Breast epithelium (tissue), 4 donors: ENCODE measurements around the gene ABHD2. TPM values are rescaled to one million over a fixed set of nuclear protein-coding genes. Genes with fewer than 3 reads are reported as not detected.

ENCODE experiments used
- DNase-seq, 2 donors: peaks; one replicate each; pipeline ENCODE4 v3.0.0-alpha.2; 2019; ENCODE audit warnings: low spot score in 2 of 2
- H3K27ac ChIP-seq, 2 donors: fragments of 200-600 bp; sonication (generic) in 1 of 2; one replicate each; pipeline ENCODE4 v1.5.1; 2016 to 2019; ENCODE audit warnings: mild to moderate bottlenecking in 1 of 2
- H3K27me3 ChIP-seq, 2 donors: fragments of 200-600 bp; sonication (generic) in 1 of 2; one replicate each; pipeline versions ENCODE4 v1.5.1 to v1.6.0; 2017 to 2019; ENCODE audit warnings: control low read depth in 1 of 2, mild to moderate bottlenecking in 1 of 2
- H3K36me3 ChIP-seq: fragments of 200-600 bp; one replicate; pipeline ENCODE4 v1.5.1; 2019
- H3K4me1 ChIP-seq, 2 donors: fragments of 200-600 bp; sonication (generic); one replicate each; pipeline ENCODE4 v1.5.1; 2016 to 2019; ENCODE audit warnings: control low read depth in 1 of 2
- H3K4me3 ChIP-seq, 3 donors: fragments of 200-600 bp; sonication (generic); 1 replicate in 2 of 3; 2 replicates in 1 of 3; pipeline ENCODE4 v1.5.1; 2016 to 2019; ENCODE audit warnings: mild to moderate bottlenecking in 3 of 3, moderate library complexity in 2 of 3
- H3K9me3 ChIP-seq, 2 donors: fragments of 200-600 bp; sonication (generic) in 1 of 2; one replicate each; pipeline ENCODE4 v1.5.1; 2016 to 2019; ENCODE audit warnings: control low read depth in 1 of 2
- POLR2A ChIP-seq: fragments of 450-650 bp; IDR thresholded peaks from one replicate; pipeline ENCODE4 v1.6.1; 2016; ENCODE audit warnings: antibody characterized with exemption, mild to moderate bottlenecking, moderate library complexity
- POLR2AphosphoS5 ChIP-seq, 3 donors: sonication (generic); formaldehyde crosslinking; IDR thresholded peaks; one replicate each; pipeline ENCODE4 v1.6.1; 2017; ENCODE audit warnings: antibody characterized with exemption in 3 of 3
- intact Hi-C: fragments of 100-400 bp; cut with DNase I; formaldehyde crosslinking; loops from one replicate; pipeline ENCODE4 v1.15.1; 2023; ENCODE audit warnings: low total_unique reads
- total RNA-seq, 3 donors: library from RNA; depleted of rRNA; stranded (reverse); fragments of >200 nt; gene quantifications; one replicate each; pipeline ENCODE4 v1.1.0, GENCODE V29; 2016
- TF ChIP-seq, protein P1 (sequence below), 3 donors: fragments of 450-650 bp; IDR thresholded peaks; one replicate each; pipeline ENCODE4 v1.5.1; 2016 to 2017; ENCODE audit warnings: antibody characterized with exemption in 3 of 3, mild to moderate bottlenecking in 3 of 3, moderate library complexity in 3 of 3

The ABHD2 gene
- total RNA-seq, 3 donors from 2014 or later: 76.7 to 91.2 (median 80.3) TPM

DNA sequence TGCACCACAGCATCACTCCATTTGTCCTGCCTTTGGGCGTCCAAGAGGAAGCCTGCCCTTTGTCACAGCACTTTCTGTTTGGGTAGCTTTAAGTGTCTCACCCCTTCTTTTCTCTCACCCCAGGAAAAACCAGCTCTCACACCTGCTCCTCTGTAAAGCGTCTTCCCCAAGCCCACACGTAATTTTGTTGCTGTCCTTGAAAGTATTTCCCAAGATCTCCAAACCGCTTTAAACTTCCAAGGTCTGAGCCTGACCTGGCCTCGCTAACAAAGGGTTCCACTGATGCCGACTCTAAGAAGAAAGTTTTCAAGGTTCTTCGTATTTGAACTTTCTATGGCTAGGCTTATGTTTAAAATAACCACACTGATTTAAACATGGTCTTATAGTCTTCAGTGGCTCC, 5.3 kb downstream of the ABHD2 start:
- no peaks in the 10 kb centered on the region for H3K9me3 ChIP-seq
- TF ChIP-seq POLR2AphosphoS5 (IDR thresholded peaks at IDR 0.05) (no peak), POLR2A (no peak)
- TF ChIP-seq, protein P1, sequence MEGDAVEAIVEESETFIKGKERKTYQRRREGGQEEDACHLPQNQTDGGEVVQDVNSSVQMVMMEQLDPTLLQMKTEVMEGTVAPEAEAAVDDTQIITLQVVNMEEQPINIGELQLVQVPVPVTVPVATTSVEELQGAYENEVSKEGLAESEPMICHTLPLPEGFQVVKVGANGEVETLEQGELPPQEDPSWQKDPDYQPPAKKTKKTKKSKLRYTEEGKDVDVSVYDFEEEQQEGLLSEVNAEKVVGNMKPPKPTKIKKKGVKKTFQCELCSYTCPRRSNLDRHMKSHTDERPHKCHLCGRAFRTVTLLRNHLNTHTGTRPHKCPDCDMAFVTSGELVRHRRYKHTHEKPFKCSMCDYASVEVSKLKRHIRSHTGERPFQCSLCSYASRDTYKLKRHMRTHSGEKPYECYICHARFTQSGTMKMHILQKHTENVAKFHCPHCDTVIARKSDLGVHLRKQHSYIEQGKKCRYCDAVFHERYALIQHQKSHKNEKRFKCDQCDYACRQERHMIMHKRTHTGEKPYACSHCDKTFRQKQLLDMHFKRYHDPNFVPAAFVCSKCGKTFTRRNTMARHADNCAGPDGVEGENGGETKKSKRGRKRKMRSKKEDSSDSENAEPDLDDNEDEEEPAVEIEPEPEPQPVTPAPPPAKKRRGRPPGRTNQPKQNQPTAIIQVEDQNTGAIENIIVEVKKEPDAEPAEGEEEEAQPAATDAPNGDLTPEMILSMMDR (IDR thresholded peaks at IDR 0.05): no peak
- no peak overlapping the region for H3K27ac ChIP-seq
- intact Hi-C loops: no loop called here
- H3K36me3 ChIP-seq: no peaks in the 10 kb centered on the region
- peaks cover 0 to 3% of the 10 kb centered on the region in 2 donors for H3K4me1 ChIP-seq
- no peak for DNase-seq
- no peaks in the 10 kb centered on the region for H3K27me3 ChIP-seq
- H3K4me3 ChIP-seq: no peak overlapping the region

DNA sequence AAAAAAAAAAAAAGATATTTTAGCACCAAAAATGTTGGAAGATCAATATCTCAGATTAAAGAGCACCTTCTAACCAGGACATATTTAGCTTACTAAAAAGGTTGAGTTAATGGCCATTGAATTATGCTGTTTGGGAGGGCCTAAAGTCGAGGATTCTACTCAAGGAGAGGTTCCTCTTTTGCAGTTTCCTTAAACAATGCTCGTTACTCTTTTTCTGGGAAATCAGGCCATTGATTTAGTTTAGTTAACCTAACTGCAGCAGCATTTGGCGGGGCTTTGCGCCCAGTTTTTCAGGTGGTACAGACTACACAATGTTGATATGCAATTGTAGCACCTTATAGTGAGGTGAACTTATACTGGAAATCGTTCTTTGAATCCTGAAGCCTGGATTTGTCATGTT, 6.8 kb downstream of the ABHD2 start:
- no peak for DNase-seq
- intact Hi-C loops: no loop called here
- Histone ChIP-seq H3K4me3 (no peak overlapping the region), H3K27me3 (no peaks in the 10 kb centered on the region), H3K9me3 (no peaks in the 10 kb centered on the region), H3K4me1 (no peaks in the 10 kb centered on the region), H3K27ac (no peak overlapping the region), H3K36me3 (no peaks in the 10 kb centered on the region)
- TF ChIP-seq, protein P1 (IDR thresholded peaks at IDR 0.05): no peak
- no peak for TF ChIP-seq POLR2AphosphoS5 (IDR thresholded peaks at IDR 0.05)
- no peak for TF ChIP-seq POLR2A

DNA sequence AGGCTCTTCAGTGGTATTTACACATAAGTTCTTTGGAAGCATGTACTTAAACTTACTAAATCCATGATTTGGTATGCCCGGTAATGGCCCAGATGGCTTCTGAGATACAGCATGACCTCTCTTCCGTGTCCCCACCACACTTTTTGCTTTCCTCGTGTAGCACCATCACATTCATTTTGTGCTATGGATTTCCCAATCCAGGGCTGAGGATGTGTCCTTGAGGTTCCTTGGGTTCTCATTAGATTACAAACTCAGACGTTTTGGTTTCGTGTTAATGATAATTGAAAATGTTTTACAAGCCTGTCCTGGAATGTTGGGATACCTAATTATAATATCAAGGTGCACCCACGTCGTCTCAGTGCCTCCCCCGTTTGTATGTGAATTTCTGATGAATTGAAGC, 7.3 kb downstream of the ABHD2 start:
- Histone ChIP-seq H3K4me1 (no peaks in the 10 kb centered on the region), H3K27ac (no peak overlapping the region), H3K36me3 (no peaks in the 10 kb centered on the region), H3K27me3 (no peaks in the 10 kb centered on the region), H3K9me3 (no peaks in the 10 kb centered on the region), H3K4me3 (no peak overlapping the region)
- no peak for DNase-seq
- TF ChIP-seq, protein P1 (IDR thresholded peaks at IDR 0.05): no peak
- TF ChIP-seq POLR2AphosphoS5 (IDR thresholded peaks at IDR 0.05) (no peak), POLR2A (no peak)
- intact Hi-C loops: no loop called here

DNA sequence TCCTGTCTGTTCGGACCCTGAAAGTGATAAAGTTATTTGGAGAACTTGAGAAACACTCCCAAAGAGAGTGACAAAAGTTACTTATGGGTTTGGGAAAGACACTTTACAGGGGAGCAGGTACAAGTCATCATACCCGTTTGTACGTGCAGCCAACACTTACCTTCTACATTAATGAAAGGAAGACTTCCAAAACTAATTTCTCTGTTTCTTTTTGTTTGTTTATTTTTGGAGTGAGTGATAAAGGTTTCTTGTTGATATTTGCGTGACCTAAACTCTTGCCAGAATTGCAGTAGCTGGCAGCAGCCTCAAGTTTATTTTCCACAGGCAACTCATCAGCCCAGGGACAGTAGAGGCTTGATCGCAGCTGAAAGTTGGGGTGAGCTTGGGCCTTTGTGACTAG, 8.4 kb downstream of the ABHD2 start:
- no peaks in the 10 kb centered on the region for H3K36me3 ChIP-seq
- peaks cover 0 to 6% of the 10 kb centered on the region in 2 donors for H3K4me1 ChIP-seq
- no peaks in the 10 kb centered on the region for H3K27me3 ChIP-seq
- intact Hi-C loops: no loop called here
- H3K4me3 ChIP-seq: no peak overlapping the region
- no peak overlapping the region for H3K27ac ChIP-seq
- TF ChIP-seq, protein P1 (IDR thresholded peaks at IDR 0.05): no peak
- TF ChIP-seq POLR2AphosphoS5 (IDR thresholded peaks at IDR 0.05): no peak
- TF ChIP-seq POLR2A: no peak
- H3K9me3 ChIP-seq: no peaks in the 10 kb centered on the region
- no peak for DNase-seq

DNA sequence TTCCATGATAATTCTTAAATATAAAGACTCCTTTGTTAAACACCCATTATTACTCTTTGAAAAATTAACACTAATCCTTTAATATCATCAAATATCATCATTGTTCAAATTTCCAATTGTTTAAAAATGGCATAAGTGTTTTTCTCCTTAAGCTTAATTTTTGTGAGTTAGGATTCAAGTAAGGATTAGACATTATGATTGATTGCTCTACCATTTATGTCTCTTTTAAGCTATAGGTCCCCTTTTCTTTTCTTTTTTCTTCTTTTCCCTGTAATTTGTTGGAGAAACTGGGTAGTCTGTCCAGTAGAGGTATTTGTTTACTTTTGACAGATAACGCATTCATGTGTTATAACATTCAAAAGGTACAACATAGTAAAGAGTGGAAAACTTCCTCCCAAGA, 9.1 kb downstream of the ABHD2 start:
- no peak overlapping the region for H3K27ac ChIP-seq
- H3K4me3 ChIP-seq: no peak overlapping the region
- no peak for DNase-seq
- intact Hi-C loops: no loop called here
- no peaks in the 10 kb centered on the region for H3K27me3 ChIP-seq
- H3K4me1 ChIP-seq: peaks cover 0 to 8% of the 10 kb centered on the region in 2 donors
- TF ChIP-seq, protein P1 (IDR thresholded peaks at IDR 0.05): no peak
- no peak for TF ChIP-seq POLR2AphosphoS5 (IDR thresholded peaks at IDR 0.05)
- no peak for TF ChIP-seq POLR2A
- H3K9me3 ChIP-seq: no peaks in the 10 kb centered on the region
- no peaks in the 10 kb centered on the region for H3K36me3 ChIP-seq
